ENCODE data around the gene DAB2IP.

DAB2IP gene

DNA sequence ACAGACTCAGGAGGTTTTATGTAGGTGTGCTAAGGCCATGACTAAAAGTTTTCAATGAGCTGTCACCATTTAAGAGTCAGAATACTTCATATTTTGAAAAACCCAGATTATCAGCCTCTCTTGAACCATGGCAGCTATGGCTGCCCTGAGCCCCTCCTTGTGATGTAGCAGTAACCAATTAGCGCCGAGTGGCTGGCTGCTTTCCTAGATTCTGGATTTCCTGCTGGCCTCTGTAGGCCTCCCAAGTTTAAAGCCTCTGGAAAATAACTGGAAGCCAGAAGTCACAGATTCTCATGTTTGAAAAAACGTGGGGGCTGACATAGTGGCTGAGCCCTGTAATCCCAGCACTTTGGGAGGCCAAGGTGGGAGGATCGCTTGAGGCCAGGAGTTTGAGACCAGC is 25.5 kb downstream of the DAB2IP start:
- Histone ChIP-seq H3K9me2 (replicated peaks; ENCODE audit: control insufficient read depth, low read length) (no peaks in the 10 kb centered on the region), H3K27me3 (ENCODE audit: control insufficient read depth, low read length) (peaks cover 3% of the 10 kb centered on the region; the same call in 1 of the 2 replicates), H3K4me3 (ENCODE audit: low read length) (no peak overlapping the region), H3F3A (ENCODE audit: control insufficient read depth, insufficient read depth) (no peaks in the 10 kb centered on the region), H3K36me3 (ENCODE audit: control insufficient read depth, low read length) (no peaks in the 10 kb centered on the region), H3K4me2 (ENCODE audit: low read length) (no peak overlapping the region), H3K4me1 (ENCODE audit: control insufficient read depth, low read length) (no peaks in the 10 kb centered on the region), H3K79me2 (ENCODE audit: control insufficient read depth, low read length) (no peaks in the 10 kb centered on the region), H3K27ac (ENCODE audit: low read depth, low read length) (no peak overlapping the region), H4K20me1 (ENCODE audit: control insufficient read depth, insufficient read depth, low read depth, low read length) (no peaks in the 10 kb centered on the region), H3K9me3 (ENCODE audit: control insufficient read depth, insufficient read depth, low read length) (no peaks in the 10 kb centered on the region)
- TF ChIP-seq EZH2phosphoT487 (IDR thresholded peaks at IDR 0.05; ENCODE audit: borderline replicate concordance, low read length) = no peak
- TF ChIP-seq, protein P1, sequence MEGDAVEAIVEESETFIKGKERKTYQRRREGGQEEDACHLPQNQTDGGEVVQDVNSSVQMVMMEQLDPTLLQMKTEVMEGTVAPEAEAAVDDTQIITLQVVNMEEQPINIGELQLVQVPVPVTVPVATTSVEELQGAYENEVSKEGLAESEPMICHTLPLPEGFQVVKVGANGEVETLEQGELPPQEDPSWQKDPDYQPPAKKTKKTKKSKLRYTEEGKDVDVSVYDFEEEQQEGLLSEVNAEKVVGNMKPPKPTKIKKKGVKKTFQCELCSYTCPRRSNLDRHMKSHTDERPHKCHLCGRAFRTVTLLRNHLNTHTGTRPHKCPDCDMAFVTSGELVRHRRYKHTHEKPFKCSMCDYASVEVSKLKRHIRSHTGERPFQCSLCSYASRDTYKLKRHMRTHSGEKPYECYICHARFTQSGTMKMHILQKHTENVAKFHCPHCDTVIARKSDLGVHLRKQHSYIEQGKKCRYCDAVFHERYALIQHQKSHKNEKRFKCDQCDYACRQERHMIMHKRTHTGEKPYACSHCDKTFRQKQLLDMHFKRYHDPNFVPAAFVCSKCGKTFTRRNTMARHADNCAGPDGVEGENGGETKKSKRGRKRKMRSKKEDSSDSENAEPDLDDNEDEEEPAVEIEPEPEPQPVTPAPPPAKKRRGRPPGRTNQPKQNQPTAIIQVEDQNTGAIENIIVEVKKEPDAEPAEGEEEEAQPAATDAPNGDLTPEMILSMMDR (IDR thresholded peaks at IDR 0.05; ENCODE audit: low read depth, low read length, poor library complexity, severe bottlenecking) = no peak

DNA sequence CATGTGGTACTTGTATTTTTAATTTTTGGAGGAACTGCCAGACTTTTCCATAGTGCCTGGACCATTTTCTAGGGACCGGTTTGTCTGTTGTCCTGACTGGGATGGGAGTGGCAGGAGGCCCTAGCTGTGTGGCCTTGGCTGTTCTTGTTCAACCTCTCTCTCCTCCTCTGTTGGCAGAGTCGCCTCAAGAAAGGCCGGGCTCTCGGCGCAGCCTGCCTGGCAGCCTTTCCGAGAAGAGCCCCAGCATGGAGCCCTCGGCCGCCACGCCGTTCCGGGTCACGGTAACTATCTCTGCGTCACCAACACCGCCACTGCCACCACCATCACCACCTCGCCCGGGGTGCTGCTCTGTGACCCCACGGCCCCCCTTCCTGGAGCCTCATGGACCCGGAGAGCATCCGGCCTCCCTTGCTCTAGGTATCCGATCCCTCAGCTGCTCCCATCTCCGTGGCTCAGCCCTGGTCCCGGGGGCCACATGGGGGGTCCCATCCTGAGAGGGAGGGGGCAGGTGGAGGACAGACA is 27.1 kb downstream of the DAB2IP start:
- Histone ChIP-seq H3K27ac (ENCODE audit: low read depth, low read length) (no peak overlapping the region), H3K9me2 (replicated peaks; ENCODE audit: control insufficient read depth, low read length) (no peaks in the 10 kb centered on the region), H3K36me3 (ENCODE audit: control insufficient read depth, low read length) (no peaks in the 10 kb centered on the region), H3K4me2 (ENCODE audit: low read length) (no peak overlapping the region), H3K4me1 (ENCODE audit: control insufficient read depth, low read length) (no peaks in the 10 kb centered on the region), H3K9me3 (ENCODE audit: control insufficient read depth, insufficient read depth, low read length) (no peaks in the 10 kb centered on the region), H3F3A (ENCODE audit: control insufficient read depth, insufficient read depth) (no peaks in the 10 kb centered on the region), H4K20me1 (ENCODE audit: control insufficient read depth, insufficient read depth, low read depth, low read length) (no peaks in the 10 kb centered on the region), H3K27me3 (ENCODE audit: control insufficient read depth, low read length) (peaks cover under 1% of the 10 kb centered on the region; the same call in 1 of the 2 replicates), H3K79me2 (ENCODE audit: control insufficient read depth, low read length) (no peaks in the 10 kb centered on the region), H3K4me3 (ENCODE audit: low read length) (no peak overlapping the region)
- TF ChIP-seq, protein P1 (IDR thresholded peaks at IDR 0.05; ENCODE audit: low read depth, low read length, poor library complexity, severe bottlenecking) = no peak
- TF ChIP-seq EZH2phosphoT487 (IDR thresholded peaks at IDR 0.05; ENCODE audit: borderline replicate concordance, low read length) = no peak

DNA sequence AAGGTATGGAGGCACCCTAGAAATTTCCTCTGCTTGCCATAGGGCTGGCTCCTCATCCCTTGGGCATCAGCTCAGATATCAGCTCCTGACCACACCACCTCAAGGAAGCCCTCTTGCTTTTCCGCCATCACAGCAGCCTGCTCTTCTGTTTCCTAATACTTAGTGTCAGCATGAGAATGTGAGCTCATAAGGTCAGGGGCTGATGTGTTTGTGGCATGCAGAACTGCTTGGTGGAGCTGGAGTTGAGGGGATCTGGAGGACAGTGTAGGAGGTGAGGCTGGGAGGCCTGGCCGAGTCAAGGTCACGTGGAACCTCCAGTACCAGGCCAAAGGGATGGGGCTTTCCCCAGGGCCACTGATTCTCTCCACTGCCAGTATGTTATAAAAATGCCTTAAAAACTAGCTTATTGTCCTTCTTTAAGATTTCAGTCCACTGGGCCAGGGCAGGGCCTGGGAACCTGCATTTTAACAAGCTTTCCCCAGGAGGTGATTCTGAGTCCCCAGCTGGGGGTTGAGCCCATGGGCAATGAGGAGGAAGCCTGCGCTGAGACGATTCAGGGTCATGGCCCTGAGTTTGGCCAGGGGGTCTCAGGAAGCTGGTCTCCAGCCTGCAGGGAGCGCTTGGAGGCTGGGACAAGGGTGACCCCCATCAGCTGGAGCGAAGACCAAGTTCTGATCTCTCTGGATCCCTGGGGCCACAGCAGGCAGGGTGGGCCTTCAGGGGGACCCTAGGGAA is 28.6 kb downstream of the DAB2IP start:
- Histone ChIP-seq H3K9me2 (replicated peaks; ENCODE audit: control insufficient read depth, low read length) (no peaks in the 10 kb centered on the region), H3K4me2 (ENCODE audit: low read length) (no peak overlapping the region), H3F3A (ENCODE audit: control insufficient read depth, insufficient read depth) (no peaks in the 10 kb centered on the region), H4K20me1 (ENCODE audit: control insufficient read depth, insufficient read depth, low read depth, low read length) (no peaks in the 10 kb centered on the region), H3K4me1 (ENCODE audit: control insufficient read depth, low read length) (no peaks in the 10 kb centered on the region), H3K4me3 (ENCODE audit: low read length) (no peak overlapping the region), H3K36me3 (ENCODE audit: control insufficient read depth, low read length) (no peaks in the 10 kb centered on the region), H3K9me3 (ENCODE audit: control insufficient read depth, insufficient read depth, low read length) (no peaks in the 10 kb centered on the region), H3K79me2 (ENCODE audit: control insufficient read depth, low read length) (no peaks in the 10 kb centered on the region), H3K27me3 (ENCODE audit: control insufficient read depth, low read length) (peaks cover 6% of the 10 kb centered on the region; the same call in 1 of the 2 replicates), H3K27ac (ENCODE audit: low read depth, low read length) (no peak overlapping the region)
- TF ChIP-seq, protein P1 (IDR thresholded peaks at IDR 0.05; ENCODE audit: low read depth, low read length, poor library complexity, severe bottlenecking) = no peak
- TF ChIP-seq EZH2phosphoT487 (IDR thresholded peaks at IDR 0.05; ENCODE audit: borderline replicate concordance, low read length) = no peak
